GM21390 (cell line): ENCODE data around the gene DBP.
"Not testable (repeated sequence)": the region's sequence is repeated elsewhere in the genome, so short reads cannot be mapped to it uniquely, and the experiment has no call there.

Experiments used
- ATAC-seq: cut with Tn5 transposase; IDR thresholded peaks from one replicate; pipeline ENCODE4 v1.9.1; 2021; ENCODE audit not compliant: unreplicated experiment

DBP gene

DNA sequence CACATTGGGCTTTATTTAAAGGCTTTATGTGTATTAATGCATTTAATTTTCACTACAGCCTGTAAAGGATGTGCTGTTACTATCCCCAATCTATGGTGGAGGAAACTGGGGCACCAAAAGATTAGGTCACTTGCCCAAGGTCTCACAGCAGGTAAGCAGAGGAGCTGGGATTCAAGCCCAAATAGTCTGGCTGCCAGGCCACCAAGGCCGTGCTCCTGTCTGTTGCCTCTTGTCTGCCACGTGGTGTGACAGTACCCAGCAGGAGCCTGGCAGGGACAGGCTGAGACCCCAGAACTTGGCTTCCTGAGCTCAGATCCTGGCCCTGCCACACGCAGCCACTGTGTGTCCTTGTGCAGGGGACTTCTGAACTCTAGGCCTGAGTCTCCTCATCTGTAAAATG lies 31.2 kb upstream of the DBP start:
- no peak for ATAC-seq

DNA sequence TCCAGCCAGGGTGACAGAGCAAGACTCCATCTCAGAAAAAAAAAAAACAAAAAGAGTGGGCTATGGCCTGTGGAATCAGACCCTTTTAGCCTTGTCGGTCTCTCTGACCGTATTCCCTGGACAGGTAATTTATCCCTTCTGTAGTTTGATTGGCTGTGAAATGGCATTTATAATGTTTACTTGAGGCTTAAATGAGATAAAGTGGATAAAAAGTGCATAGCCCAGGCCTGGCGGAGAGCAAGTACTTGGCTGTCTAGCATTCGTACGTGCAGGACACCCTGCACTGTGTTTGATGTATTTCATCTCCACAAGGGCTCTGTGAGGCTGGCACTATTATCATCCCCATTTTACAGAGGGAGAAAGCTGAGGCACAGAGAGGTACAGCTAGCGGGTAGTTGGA lies 28.6 kb upstream of the DBP start:
- ATAC-seq, result no peak

DNA sequence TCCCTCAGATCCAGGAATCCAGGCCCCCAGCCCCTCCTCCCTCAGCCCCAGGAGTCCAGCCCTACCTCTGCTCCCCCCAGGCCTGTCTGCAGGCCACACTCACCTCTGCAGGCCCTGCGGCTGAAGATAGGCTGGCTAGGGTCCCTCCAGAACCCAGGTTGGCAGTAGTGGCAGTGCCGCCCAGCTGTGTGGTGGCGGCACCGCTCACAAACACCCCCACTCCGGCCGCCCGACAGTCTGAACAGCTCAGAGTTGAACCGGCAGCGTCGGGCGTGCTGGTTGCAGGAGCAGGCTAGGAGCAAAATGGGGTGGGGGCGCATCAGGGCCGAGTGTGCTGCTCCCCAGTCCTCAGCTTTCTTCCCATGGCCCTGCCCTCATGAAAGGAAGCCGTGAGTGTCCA lies 27.3 kb upstream of the DBP start:
- no peak for ATAC-seq

GRCh38 chr19:48663667-48664066 lies 26.5 kb upstream of the DBP start:
- ATAC-seq, result no peak

GRCh38 chr19:48661711-48662090 lies 24.5 kb upstream of the DBP start:
- no peak for ATAC-seq

DNA sequence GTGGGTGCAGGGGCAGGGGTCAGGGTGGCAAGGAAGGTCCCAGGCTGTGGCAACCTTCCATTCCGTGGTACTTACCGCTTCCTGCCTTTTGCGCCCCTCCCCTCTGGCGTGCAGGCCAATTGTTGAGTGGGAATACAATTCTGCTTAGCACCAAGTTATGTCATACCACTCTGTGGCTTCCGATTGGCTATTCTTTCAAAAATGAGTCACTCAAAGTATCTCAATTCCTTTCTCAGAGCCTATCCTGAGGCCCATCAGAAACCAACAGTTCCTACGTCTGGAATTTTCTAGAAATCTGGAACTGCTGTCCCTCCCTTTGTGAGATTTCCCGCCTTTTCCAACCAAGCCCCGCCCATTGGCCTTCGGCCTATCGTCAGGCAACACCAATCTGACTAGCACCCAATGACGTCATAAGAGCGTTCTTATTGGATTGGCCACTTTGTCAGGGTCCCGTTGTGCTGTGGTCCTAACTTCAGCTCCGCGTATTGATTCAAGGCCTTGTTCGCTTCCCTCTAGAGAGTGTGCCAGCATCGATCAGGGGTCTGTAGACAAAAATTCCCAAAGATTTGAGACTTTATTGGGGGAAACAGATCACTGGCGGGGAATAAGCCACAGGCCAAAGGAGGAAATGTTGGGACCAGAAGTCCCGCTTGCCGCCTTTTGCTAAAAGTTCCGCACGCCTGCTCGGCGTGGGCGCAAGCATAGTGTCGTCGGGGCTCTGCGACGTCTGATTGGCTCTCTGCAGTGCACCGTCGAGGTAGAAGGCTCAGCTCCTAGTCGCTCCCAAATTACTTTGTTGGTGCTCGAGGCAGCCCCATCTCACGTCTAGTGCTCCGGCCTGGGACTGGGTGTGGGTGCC lies 23.9 kb upstream of the DBP start:
- peak; percentile 77 for ATAC-seq

DNA sequence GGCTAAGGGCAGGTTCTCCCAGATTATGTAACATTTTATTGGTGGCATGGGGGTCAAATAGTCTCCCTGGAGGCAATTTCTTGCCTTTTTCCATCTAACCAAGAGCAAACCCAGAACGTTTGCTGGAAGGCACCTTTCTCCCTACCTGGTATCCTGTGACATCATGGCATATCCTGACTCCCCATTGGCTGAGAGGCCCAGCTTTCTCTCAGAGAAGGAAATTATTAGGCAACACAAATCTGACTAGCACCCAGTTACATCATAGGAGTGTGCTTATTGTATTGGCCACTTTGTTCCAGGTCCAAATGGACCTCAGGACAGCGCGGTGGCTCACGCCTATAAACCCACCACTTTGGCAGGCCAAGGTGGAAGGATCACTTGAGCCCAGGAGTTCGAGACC lies 22.6 kb upstream of the DBP start:
- ATAC-seq, result no peak

GRCh38 chr19:48658483-48658882 lies 21.3 kb upstream of the DBP start:
- no peak for ATAC-seq

- not testable (repeated sequence) for ATAC-seq
Observed at GRCh38 chr19:48657828-48658227, 20.6 kb upstream of the DBP start.

GRCh38 chr19:48656840-48657474 lies 19.8 kb upstream of the DBP start:
- no peak for ATAC-seq

DNA sequence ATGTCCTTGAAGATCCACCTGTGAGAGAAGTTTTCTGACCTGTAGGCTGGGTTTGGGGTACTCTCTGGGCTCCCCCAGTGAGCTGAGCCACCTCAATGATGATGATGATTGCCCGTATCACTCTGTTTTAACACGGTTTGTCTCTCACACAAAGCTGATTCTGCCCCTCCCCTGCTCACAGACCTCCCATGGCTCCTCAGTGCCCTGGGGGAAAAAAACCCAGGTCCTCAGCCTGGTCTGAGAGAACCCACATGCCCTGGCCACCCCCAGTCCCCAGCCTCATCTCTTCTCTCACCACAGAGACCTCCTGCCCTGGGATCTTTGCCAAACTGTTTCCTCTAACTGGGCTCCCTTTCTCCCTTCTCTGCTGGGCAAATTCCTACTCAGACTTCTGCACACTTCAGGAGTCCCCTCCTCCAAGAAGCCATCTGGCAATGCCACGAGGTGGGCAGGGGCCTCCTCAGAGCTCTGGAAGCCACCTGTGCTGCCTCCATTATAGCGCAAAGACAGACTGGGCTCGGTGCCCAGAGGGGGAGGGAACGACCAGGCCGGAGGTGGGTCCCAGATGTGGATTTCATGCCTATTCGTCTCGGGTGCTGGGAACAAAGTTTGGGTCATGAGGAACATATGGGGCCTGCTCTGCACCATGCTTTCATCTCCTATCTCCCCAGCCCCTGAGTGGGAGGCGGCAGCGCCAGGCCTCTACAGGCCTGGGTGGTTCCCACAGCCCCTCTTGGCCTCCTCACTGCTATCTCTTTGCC lies 17.3 kb upstream of the DBP start:
- ATAC-seq, result no peak

- no peak for ATAC-seq
Observed at GRCh38 chr19:48651683-48652048, 14.5 kb upstream of the DBP start.

DNA sequence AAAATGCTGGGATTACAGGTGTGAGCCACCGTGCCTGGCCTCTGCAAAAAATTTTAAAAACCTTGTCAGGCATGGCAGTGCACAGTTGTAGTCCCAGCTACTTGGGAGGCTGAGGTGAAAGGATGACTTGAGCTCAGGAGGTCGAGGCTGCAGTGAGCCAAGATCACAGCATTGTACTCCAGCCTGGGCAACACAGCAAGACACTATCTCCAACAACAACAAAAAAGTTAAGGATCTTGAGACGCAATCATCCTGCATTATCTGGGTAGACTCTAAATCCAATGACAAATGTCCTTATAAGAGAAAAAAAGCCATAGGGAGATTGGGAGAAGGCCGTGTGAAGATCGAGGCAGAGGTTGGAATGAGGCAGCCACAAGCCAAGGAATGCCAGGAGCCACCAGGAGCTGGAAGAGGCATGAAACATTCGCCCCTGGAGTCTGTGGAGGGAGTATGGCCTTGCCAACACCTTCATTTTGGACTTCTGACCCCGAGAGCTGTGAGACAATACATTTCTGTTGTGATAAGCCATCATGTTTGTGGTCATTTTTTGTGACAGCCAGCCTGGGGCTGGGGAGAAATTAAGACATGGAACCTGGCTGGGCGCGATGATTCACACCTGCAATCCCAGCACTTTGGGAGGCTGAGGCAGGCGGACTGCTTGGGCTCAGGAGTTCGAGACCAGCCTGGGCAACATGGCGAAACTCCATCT lies 13.9 kb upstream of the DBP start:
- ATAC-seq, result no peak

- no peak for ATAC-seq
Observed at GRCh38 chr19:48648134-48648533, 11.0 kb upstream of the DBP start.

DNA sequence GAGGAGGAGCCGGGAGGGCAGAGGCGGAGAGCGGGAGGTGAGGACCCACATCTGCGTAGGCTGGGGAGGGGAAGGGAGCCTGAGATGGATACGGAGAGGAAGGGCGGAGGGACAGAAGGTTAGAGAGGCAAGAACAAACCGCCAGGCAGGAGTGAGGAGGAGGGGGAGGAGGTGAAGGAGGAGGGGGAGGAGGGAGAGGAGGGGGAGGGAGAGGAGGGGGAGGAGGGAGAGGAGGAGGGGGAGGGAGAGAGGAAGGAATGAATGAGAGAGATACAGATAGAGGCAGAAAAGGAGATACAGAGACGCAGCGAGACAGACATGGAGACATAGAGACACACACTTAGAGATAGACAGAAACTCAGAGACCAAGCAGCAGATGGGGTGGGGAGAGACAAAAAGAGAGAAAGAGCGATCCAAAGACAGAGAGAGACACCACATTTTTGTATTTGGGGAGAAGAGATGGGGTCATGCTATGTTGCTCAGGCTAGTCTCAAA lies 9.6 kb upstream of the DBP start:
- no peak for ATAC-seq

GRCh38 chr19:48646001-48646721 lies 9.0 kb upstream of the DBP start, which contains the start of gene CA11:
Gene CA11 (minus strand): TSS chr19:48646187. CDS start chr19:48645632, 555 bp downstream.
- peak; percentile 79 for ATAC-seq

GRCh38 chr19:48645620-48646000 lies 8.4 kb upstream of the DBP start:
- no peak for ATAC-seq

DNA sequence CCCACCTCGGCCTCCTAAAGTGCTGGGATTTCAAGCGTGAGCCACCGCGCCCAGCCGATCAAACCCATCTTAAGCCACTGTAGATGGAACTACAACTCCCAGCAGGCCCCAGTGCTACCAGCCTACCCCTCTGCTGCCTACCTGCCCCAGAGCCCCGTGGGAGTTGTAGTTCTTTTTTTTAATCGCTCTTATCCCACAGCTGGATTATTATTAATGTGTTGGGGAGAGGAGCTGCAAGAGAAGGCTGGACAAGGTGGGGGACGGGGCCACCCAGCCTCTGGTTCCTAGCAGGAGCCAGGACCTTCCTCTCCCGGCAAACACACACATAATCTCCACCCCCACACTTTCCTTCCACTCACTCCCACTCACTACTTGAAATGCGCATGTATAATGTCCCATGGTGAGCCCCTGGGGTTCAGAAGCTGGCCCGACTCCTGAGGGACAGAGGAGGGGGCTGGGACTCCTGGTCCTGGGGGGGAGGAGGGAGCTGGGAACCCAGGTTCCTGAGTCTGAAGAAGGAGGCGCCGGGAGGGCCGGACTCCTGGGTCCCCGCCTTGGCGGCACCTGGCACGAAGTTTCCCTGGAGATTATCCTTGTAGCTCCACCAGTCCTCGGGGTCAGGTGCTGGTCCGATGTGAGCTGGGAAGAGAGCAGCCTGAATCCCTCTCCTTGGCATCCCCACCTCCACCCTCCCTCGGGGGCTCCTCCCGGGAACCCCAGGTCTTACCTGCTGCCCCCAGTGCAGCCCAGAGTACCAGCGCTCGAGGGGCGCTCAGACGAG lies 7.8 kb upstream of the DBP start:
- no peak for ATAC-seq

DNA sequence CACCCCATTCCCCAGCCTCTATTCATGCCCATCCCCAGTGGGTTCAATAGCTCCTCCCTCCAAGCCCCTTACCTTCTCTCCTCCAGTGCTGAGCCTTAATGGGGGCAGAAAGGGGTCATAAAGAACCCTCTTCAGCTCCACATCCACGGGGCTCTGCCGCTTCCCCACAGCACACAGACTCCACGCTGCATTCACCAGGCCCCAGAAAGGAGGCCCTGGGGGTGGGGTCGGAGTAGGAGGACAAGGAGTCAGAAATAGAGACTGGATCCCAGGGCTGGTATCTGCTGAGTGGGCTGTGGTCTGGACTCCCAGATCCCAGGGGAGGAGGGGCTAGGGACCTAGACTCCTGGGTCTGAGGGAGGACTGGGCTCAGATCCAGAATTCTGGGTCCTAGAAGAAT lies 7.2 kb upstream of the DBP start:
- ATAC-seq, result no peak

DNA sequence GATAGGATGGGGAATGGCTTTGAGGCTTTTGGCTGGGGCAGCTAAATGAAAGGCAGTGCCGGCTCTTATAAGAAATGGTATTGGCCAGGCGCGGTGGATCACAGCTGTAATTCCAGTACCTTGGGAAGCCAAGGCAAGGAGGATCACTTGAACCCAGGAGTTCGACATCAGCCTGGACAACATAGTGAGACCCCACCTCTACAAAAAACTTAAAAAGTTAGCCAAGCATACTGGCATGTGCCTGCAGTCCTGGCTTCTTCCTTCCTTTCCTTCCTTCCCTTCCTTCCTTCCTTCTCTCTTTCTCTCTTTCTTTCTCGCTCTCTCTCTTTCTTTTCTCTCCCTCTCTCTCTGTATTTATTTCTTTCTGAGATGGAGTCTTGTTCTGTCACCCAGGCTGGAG lies 5.7 kb upstream of the DBP start:
- no peak for ATAC-seq
